SK-N-SH treated with all-trans-retinoic acid at 6 μM for 48 hours (cell line): ENCODE measurements around the gene KCNIP1.
"Not testable (repeated sequence)": the region's sequence is repeated elsewhere in the genome, so short reads cannot be mapped to it uniquely, and the experiment has no call there.

Experiments used
- ATAC-seq: fragments of 200-7000 bp; cut with Tn5 transposase; 3 replicates; pipeline ENCODE4 v1.9.1; 2020; ENCODE audit warnings: mild to moderate bottlenecking, moderate library complexity
- ARNTL ChIP-seq: fragments of 450-650 bp; formaldehyde crosslinking; IDR thresholded peaks from 2 replicates; pipeline ENCODE4 v1.5.0; 2020; ENCODE audit warnings: low read depth, mild to moderate bottlenecking, moderate library complexity, borderline replicate concordance
- BACH2 ChIP-seq: fragments of 250-450 bp; sonication (Bioruptor Pico); IDR thresholded peaks from 2 replicates; pipeline ENCODE4 v1.9.0; 2021; ENCODE audit warnings: mild to moderate bottlenecking, borderline replicate concordance
- CSRNP3 ChIP-seq: fragments of 250-450 bp; sonication (Bioruptor Pico); IDR thresholded peaks from 2 replicates; pipeline ENCODE4 v1.5.1; 2021; ENCODE audit warnings: mild to moderate bottlenecking, moderate library complexity
- GLIS3 ChIP-seq: fragments of 250-450 bp; sonication (Bioruptor Pico); IDR thresholded peaks from 2 replicates; pipeline ENCODE4 v1.5.0; 2020; ENCODE audit warnings: mild to moderate bottlenecking, moderate library complexity
- ISL1 ChIP-seq: fragments of 250-450 bp; sonication (Bioruptor Pico); IDR thresholded peaks from 2 replicates; pipeline ENCODE4 v2.1.2; 2022; ENCODE audit warnings: mild to moderate bottlenecking, moderate library complexity
- OSR1 ChIP-seq: fragments of 250-450 bp; sonication (Bioruptor Pico); IDR thresholded peaks from 2 replicates; pipeline ENCODE4 v1.8.0; 2022; ENCODE audit warnings: moderate library complexity, mild to moderate bottlenecking, inconsistent platforms
- POU6F1 ChIP-seq: fragments of 250-450 bp; sonication (Bioruptor Pico); IDR thresholded peaks from 2 replicates; pipeline ENCODE4 v1.8.0; 2021; ENCODE audit warnings: low read depth, mild to moderate bottlenecking, moderate library complexity, borderline replicate concordance
- PPARA ChIP-seq: fragments of 250-450 bp; sonication (Bioruptor Pico); IDR thresholded peaks from 2 replicates; pipeline ENCODE4 v1.5.0; 2020; ENCODE audit warnings: mild to moderate bottlenecking, borderline replicate concordance
- RARB ChIP-seq: fragments of 250-450 bp; sonication (Bioruptor Pico); IDR thresholded peaks from 2 replicates; pipeline ENCODE4 v1.8.0; 2021; ENCODE audit warnings: mild to moderate bottlenecking, moderate library complexity
- SNAI2 ChIP-seq: fragments of 250-450 bp; sonication (Bioruptor Pico); IDR thresholded peaks from 2 replicates; pipeline ENCODE4 v1.5.0; 2020; ENCODE audit warnings: mild to moderate bottlenecking, moderate library complexity
- TCF4 ChIP-seq: fragments of 250-450 bp; sonication (Bioruptor Pico); IDR thresholded peaks from 2 replicates; pipeline ENCODE4 v1.8.0; 2021; ENCODE audit warnings: mild to moderate bottlenecking, moderate library complexity, borderline replicate concordance
- TOX ChIP-seq: fragments of 250-450 bp; sonication (Bioruptor Pico); IDR thresholded peaks from 2 replicates; pipeline ENCODE4 v1.8.0; 2021; ENCODE audit warnings: mild to moderate bottlenecking, moderate library complexity, borderline replicate concordance
- TSHZ2 ChIP-seq: fragments of 250-450 bp; sonication (Bioruptor Pico); IDR thresholded peaks from 2 replicates; pipeline ENCODE4 v1.5.0; 2020; ENCODE audit warnings: mild to moderate bottlenecking, moderate library complexity
- ZC3H10 ChIP-seq: fragments of 250-450 bp; sonication (Bioruptor Pico); IDR thresholded peaks from 2 replicates; pipeline ENCODE4 v1.5.1; 2021; ENCODE audit warnings: mild to moderate bottlenecking, moderate library complexity
- ZFP3 ChIP-seq: fragments of 250-450 bp; sonication (Bioruptor Pico); IDR thresholded peaks from 2 replicates; pipeline ENCODE4 v1.5.0; 2020; ENCODE audit warnings: mild to moderate bottlenecking, moderate library complexity
- ZFP30 ChIP-seq: fragments of 450-650 bp; formaldehyde crosslinking; IDR thresholded peaks from 2 replicates; pipeline ENCODE4 v1.5.0; 2022; ENCODE audit warnings: mild to moderate bottlenecking, moderate library complexity
- ZNF565 ChIP-seq: fragments of 450-650 bp; formaldehyde crosslinking; conservative IDR thresholded peaks from 2 replicates; pipeline ENCODE4 v1.5.0; 2020; ENCODE audit warnings: low read depth, mild to moderate bottlenecking, moderate library complexity
- ZNF70 ChIP-seq: fragments of 450-650 bp; formaldehyde crosslinking; IDR thresholded peaks from 2 replicates; pipeline ENCODE4 v1.5.0; 2020; ENCODE audit warnings: mild to moderate bottlenecking, moderate library complexity
- ZNF8 ChIP-seq: fragments of 450-650 bp; formaldehyde crosslinking; IDR thresholded peaks from 2 replicates; pipeline ENCODE4 v1.5.0; 2020; ENCODE audit warnings: mild to moderate bottlenecking, moderate library complexity
- TF ChIP-seq, protein P1 (sequence below): fragments of 250-450 bp; sonication (Bioruptor Pico); IDR thresholded peaks from 2 replicates; pipeline ENCODE4 v1.5.1; 2020; ENCODE audit warnings: low read depth, mild to moderate bottlenecking, moderate library complexity
- TF ChIP-seq, protein P2 (sequence below): fragments of 250-450 bp; sonication (Bioruptor Pico); IDR thresholded peaks from 2 replicates; pipeline ENCODE4 v1.8.0; 2020; ENCODE audit warnings: mild to moderate bottlenecking, moderate library complexity, borderline replicate concordance

The KCNIP1 gene

GRCh38 chr5:170546282-170546681 lies 42.5 kb downstream of the KCNIP1 start:
- TF ChIP-seq BACH2 (no peak), TOX (CRISPR knock-in tag) (no peak), CSRNP3 (CRISPR knock-in tag) (no peak), POU6F1 (CRISPR knock-in tag) (no peak), SNAI2 (CRISPR knock-in tag) (no peak), GLIS3 (CRISPR knock-in tag) (no peak), OSR1 (no peak), ZNF565 (CRISPR knock-in tag) (no peak), TCF4 (CRISPR knock-in tag) (no peak)
- TF ChIP-seq, protein P1, sequence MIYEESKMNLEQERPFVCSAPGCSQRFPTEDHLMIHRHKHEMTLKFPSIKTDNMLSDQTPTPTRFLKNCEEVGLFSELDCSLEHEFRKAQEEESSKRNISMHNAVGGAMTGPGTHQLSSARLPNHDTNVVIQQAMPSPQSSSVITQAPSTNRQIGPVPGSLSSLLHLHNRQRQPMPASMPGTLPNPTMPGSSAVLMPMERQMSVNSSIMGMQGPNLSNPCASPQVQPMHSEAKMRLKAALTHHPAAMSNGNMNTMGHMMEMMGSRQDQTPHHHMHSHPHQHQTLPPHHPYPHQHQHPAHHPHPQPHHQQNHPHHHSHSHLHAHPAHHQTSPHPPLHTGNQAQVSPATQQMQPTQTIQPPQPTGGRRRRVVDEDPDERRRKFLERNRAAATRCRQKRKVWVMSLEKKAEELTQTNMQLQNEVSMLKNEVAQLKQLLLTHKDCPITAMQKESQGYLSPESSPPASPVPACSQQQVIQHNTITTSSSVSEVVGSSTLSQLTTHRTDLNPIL (CRISPR knock-in tag): no peak
- no peak for ATAC-seq

DNA sequence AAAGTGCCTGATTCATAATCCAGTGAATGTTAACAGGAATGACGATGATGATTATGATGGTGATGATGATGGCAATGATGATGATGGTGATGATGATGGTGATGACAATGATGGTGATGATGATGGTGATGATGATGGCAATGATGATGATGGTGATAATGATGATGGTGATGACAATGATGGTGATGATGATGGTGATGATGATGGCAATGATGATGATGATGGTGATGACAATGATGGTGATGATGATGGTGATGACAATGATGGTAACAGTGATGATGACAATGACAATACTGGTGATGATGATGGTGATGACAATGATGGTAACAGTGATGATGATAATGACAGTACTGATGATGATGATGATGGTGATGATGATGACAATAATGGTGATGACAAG lies 46.6 kb downstream of the KCNIP1 start:
- ATAC-seq: not testable (repeated sequence)

- no peak for ATAC-seq
- no peak for TF ChIP-seq ZNF70 (CRISPR knock-in tag)
- TF ChIP-seq ZFP3 (CRISPR knock-in tag): no peak
- no peak for TF ChIP-seq CSRNP3 (CRISPR knock-in tag)
- no peak for TF ChIP-seq ZC3H10
- TF ChIP-seq, protein P1 (CRISPR knock-in tag): no peak
- TF ChIP-seq GLIS3 (CRISPR knock-in tag): no peak
- TF ChIP-seq TSHZ2 (CRISPR knock-in tag): no peak
- no peak for TF ChIP-seq ZNF8 (CRISPR knock-in tag)
- TF ChIP-seq ZFP30 (CRISPR knock-in tag): no peak
- TF ChIP-seq RARB (CRISPR knock-in tag): no peak
- no peak for TF ChIP-seq ARNTL (CRISPR knock-in tag)
- TF ChIP-seq BACH2: no peak
- no peak for TF ChIP-seq ZNF565 (CRISPR knock-in tag)
- no peak for TF ChIP-seq ISL1
- TF ChIP-seq TOX (CRISPR knock-in tag): no peak
- TF ChIP-seq POU6F1 (CRISPR knock-in tag): no peak
- TF ChIP-seq SNAI2 (CRISPR knock-in tag): no peak
- TF ChIP-seq PPARA: no peak
- TF ChIP-seq, protein P2, sequence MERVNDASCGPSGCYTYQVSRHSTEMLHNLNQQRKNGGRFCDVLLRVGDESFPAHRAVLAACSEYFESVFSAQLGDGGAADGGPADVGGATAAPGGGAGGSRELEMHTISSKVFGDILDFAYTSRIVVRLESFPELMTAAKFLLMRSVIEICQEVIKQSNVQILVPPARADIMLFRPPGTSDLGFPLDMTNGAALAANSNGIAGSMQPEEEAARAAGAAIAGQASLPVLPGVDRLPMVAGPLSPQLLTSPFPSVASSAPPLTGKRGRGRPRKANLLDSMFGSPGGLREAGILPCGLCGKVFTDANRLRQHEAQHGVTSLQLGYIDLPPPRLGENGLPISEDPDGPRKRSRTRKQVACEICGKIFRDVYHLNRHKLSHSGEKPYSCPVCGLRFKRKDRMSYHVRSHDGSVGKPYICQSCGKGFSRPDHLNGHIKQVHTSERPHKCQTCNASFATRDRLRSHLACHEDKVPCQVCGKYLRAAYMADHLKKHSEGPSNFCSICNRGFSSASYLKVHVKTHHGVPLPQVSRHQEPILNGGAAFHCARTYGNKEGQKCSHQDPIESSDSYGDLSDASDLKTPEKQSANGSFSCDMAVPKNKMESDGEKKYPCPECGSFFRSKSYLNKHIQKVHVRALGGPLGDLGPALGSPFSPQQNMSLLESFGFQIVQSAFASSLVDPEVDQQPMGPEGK (CRISPR knock-in tag): no peak
- TF ChIP-seq, all 23 proteins: peak for 0
Measured at GRCh38 chr5:170551076-170551475, 47.3 kb downstream of the KCNIP1 start.
